NCI-H524 (cell line): ENCODE measurements around the gene MLXIP.
"Not testable (repeated sequence)": the region's sequence is repeated elsewhere in the genome, so short reads cannot be mapped to it uniquely, and the experiment has no call there.

ENCODE experiments used
- DNase-seq, 2 experiments: peaks; one replicate each; lab custom pipeline; 2025; lab: John Stamatoyannopoulos, UW

Gene MLXIP

GRCh38 chr12:122148657-122149056, 70.1 kb downstream of the MLXIP start:
- no peak for DNase-seq

- no peak for DNase-seq
Observed at GRCh38 chr12:122150127-122150681, 71.6 kb downstream of the MLXIP start.

GRCh38 chr12:122152754-122153153, 74.2 kb downstream of the MLXIP start:
- no peak for DNase-seq

- DNase-seq: no peak
Observed at GRCh38 chr12:122155705-122156104, 77.1 kb downstream of the MLXIP start.

GRCh38 chr12:122158700-122159285, 80.2 kb downstream of the MLXIP start:
- DNase-seq: no peak

GRCh38 chr12:122159882-122160281, 81.3 kb downstream of the MLXIP start:
- DNase-seq: peak in 1 of 2 experiments; percentile 10

GRCh38 chr12:122160761-122161160, 82.2 kb downstream of the MLXIP start:
- DNase-seq: no peak

- DNase-seq: no peak
Observed at GRCh38 chr12:122161682-122162081, 83.1 kb downstream of the MLXIP start.

GRCh38 chr12:122162976-122163375, 84.4 kb downstream of the MLXIP start:
- DNase-seq: no peak

GRCh38 chr12:122166422-122167349, 88.1 kb downstream of the MLXIP start:
- DNase-seq: peak; percentile 65 to 81

- DNase-seq: no peak
Observed at GRCh38 chr12:122167356-122167925, 88.9 kb downstream of the MLXIP start.

GRCh38 chr12:122168492-122168891, 89.9 kb downstream of the MLXIP start:
- no peak for DNase-seq

GRCh38 chr12:122171399-122171798, 92.8 kb downstream of the MLXIP start:
- no peak for DNase-seq

- no peak for DNase-seq
Observed at GRCh38 chr12:122172262-122172939, 93.8 kb downstream of the MLXIP start.

GRCh38 chr12:122174155-122174845, 95.7 kb downstream of the MLXIP start, which contains the start of gene IL31:
IL31 (minus strand) TSS chr12:122174221; CDS start chr12:122174172, 49 bp downstream.
- DNase-seq: no peak

- not testable (repeated sequence) for DNase-seq
Observed at GRCh38 chr12:122176473-122176872, 97.9 kb downstream of the MLXIP start.

- peak; percentile 91 to 94 for DNase-seq
Observed at GRCh38 chr12:122182887-122183587, 104.5 kb downstream of the MLXIP start, which contains the start of gene LRRC43. LRRC43 (plus strand) TSS chr12:122183123; CDS start chr12:122183145, 22 bp downstream.

- no peak for DNase-seq
Observed at GRCh38 chr12:122183588-122183940, 105.0 kb downstream of the MLXIP start.

GRCh38 chr12:122184517-122184916, 106.0 kb downstream of the MLXIP start:
- DNase-seq: no peak

GRCh38 chr12:122185079-122185478, 106.5 kb downstream of the MLXIP start:
- DNase-seq: no peak
